Measurements from ENCODE around the gene CBR1. TPM values are rescaled to one million over a fixed set of nuclear protein-coding genes. Genes with fewer than 3 reads are reported as not detected.
A peak's percentile ranks its signal among the peaks of the same experiment; 100 is the strongest.

CBR1 gene
- total RNA-seq, 1 experiment from 2014 or later = 297 TPM

DNA sequence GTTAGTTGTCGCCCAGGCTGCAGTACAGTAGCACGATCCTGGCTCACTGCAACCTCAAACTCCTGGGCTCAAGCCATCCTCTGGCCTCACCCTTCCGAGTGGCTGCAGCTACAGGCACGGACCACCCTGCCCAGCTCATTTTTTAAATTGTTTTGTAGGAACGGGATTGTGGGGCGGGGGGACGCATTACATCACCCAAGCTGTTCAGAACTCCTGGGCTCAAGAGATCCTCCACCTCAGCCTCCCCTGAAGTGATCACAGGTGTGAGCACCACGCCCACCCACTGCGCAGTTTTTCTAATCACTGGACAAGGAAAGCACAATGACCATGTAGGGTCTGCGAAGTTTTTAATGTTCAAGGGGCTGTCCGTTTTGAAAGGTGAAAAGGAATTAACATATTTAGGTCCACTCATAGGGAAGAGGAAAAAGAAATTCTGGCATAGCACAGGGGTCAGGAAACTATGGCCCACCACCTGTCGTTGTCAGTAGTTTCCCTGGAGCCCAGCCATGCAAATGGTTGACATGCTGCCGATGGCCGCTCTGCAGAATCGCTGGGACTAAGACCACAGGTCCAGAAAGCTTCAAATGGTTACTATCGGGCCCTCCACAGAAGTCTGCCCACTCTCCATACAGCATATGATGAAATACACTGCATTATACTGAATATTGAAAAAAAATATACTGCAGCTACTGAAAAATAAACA is 35.5 kb upstream of the CBR1 start:
- Histone ChIP-seq H3K4me2 (ENCODE audit: low read length) (no peak overlapping the region), H2AFZ (ENCODE audit: low read length) (no peak overlapping the region), H3K79me2 (ENCODE audit: low read length) (no peaks in the 10 kb centered on the region), H4K20me1 (ENCODE audit: low read length) (no peaks in the 10 kb centered on the region), H3K36me3 (ENCODE audit: low read depth, low read length) (peaks cover 22% of the 10 kb centered on the region), H3K9me3 (ENCODE audit: low read length) (no peaks in the 10 kb centered on the region), H3K9ac (ENCODE audit: low read length) (no peak overlapping the region), H3K27me3 (ENCODE audit: low read length) (no peaks in the 10 kb centered on the region), H3F3A (ENCODE audit: low read length, unreplicated experiment) (no peaks in the 10 kb centered on the region), H3K4me3 (ENCODE audit: low read length) (no peak overlapping the region), H3K4me1 (ENCODE audit: insufficient read depth, low read length) (no peaks in the 10 kb centered on the region), H3K27ac (ENCODE audit: low read length) (no peak overlapping the region), H3K9me2 (replicated peaks; ENCODE audit: low read length) (no peaks in the 10 kb centered on the region)
- no peak for TF ChIP-seq EZH2 (IDR thresholded peaks at IDR 0.05; ENCODE audit: low read length, unreplicated experiment)
- DNase-seq (no peak), ATAC-seq (no peak)
- no TSS peak for BruUV-seq (replicated peaks)
- CTCF ChIA-PET = interaction anchor here (0.7 kb wide), 1 partner anchor 78 kb away, joined by 6 read pairs; no protein-coding TSS in a partner anchor
- intact Hi-C loops (cut with micrococcal nuclease) = no loop called here
- POLR2A ChIA-PET (ENCODE audit: unreplicated experiment) = no interaction called here

DNA sequence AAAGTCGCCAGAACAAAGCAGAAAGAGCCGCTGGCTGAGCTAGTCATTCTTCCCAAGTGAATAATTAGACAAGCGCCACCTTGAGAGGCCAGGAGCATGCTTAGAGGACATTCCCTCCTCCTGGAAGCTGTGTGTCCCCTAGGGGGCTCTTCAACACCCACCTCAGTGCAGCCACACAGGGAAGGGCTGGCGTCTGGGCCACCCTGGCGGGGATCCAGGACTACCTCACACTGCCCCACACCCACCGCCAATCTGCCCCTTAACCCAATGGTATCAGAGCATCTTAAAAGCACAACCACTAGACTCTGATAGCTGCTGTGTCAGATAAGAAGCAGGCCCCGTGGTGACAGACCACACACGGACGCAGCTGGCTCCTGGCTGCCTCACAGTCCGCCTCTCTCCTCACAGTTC is 34.4 kb upstream of the CBR1 start:
- Histone ChIP-seq H3K79me2 (ENCODE audit: low read length) (no peaks in the 10 kb centered on the region), H3K9ac (ENCODE audit: low read length) (no peak overlapping the region), H3K9me2 (replicated peaks; ENCODE audit: low read length) (no peaks in the 10 kb centered on the region), H3K36me3 (ENCODE audit: low read depth, low read length) (peaks cover 22% of the 10 kb centered on the region), H2AFZ (ENCODE audit: low read length) (no peak overlapping the region), H3F3A (ENCODE audit: low read length, unreplicated experiment) (no peaks in the 10 kb centered on the region), H3K4me3 (ENCODE audit: low read length) (no peak overlapping the region), H3K27me3 (ENCODE audit: low read length) (no peaks in the 10 kb centered on the region), H4K20me1 (ENCODE audit: low read length) (no peaks in the 10 kb centered on the region), H3K9me3 (ENCODE audit: low read length) (no peaks in the 10 kb centered on the region), H3K4me1 (ENCODE audit: insufficient read depth, low read length) (no peaks in the 10 kb centered on the region), H3K4me2 (ENCODE audit: low read length) (no peak overlapping the region), H3K27ac (ENCODE audit: low read length) (no peak overlapping the region)
- no TSS peak for BruUV-seq (replicated peaks)
- no peak for TF ChIP-seq EZH2phosphoT487 (IDR thresholded peaks at IDR 0.05; ENCODE audit: borderline replicate concordance, low read length)
- TF ChIP-seq, protein P1, sequence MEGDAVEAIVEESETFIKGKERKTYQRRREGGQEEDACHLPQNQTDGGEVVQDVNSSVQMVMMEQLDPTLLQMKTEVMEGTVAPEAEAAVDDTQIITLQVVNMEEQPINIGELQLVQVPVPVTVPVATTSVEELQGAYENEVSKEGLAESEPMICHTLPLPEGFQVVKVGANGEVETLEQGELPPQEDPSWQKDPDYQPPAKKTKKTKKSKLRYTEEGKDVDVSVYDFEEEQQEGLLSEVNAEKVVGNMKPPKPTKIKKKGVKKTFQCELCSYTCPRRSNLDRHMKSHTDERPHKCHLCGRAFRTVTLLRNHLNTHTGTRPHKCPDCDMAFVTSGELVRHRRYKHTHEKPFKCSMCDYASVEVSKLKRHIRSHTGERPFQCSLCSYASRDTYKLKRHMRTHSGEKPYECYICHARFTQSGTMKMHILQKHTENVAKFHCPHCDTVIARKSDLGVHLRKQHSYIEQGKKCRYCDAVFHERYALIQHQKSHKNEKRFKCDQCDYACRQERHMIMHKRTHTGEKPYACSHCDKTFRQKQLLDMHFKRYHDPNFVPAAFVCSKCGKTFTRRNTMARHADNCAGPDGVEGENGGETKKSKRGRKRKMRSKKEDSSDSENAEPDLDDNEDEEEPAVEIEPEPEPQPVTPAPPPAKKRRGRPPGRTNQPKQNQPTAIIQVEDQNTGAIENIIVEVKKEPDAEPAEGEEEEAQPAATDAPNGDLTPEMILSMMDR (conservative IDR thresholded peaks at IDR 0.05; ENCODE audit: low read depth, low read length) = 0 out of 2 replicates have a peak, but pooled peaks have one; percentile 18
- ATAC-seq (no peak), DNase-seq (no peak)
- POLR2A ChIA-PET (ENCODE audit: unreplicated experiment) = interaction anchor here (0.6 kb wide), 1 partner anchor 46 kb away, joined by 5 read pairs; no protein-coding TSS in a partner anchor
- CTCF ChIA-PET = no interaction called here
- intact Hi-C loops (cut with micrococcal nuclease) = no loop called here

DNA sequence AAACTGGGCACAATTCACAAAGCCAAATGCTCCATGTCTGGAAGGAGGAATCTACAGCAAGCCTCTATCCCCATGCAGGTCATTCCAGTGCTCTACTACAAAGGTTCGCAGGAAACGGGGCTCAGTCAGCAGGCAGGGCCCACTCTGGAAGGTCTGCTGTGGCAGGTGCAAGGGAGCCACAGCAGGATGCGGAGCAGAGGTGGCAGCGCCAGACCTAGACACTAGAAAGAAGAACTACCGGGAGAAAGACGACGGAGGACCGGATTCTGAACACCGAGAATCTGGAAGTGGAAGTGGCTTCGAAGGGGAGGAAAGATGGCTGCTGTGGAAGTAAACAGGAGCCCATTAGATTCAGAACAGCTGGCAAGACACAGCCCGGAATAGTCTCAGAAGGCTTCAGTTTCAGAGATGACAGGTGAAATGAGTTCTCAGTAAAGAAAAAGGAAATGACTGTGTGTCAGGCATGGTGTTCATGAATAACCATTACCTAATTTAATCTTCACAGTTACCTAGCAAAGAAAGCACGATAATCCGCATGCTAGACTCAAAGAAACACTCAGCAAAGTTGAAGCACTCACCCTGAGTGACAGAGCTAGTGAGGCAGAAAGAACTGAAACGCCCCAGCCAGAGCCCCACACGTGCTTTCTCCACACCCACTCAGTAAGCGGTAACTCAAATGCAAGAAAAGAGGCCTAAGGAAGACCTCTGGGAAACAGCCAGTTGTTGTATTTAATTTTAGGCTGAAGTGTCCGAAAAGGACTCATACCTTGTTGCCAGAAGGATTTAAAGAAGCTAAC is 30.9 kb upstream of the CBR1 start:
- ChIA-PET POLR2A (ENCODE audit: unreplicated experiment) (no interaction called here), CTCF (no interaction called here)
- TF ChIP-seq, protein P1 (conservative IDR thresholded peaks at IDR 0.05; ENCODE audit: low read depth, low read length) = no peak
- TF ChIP-seq EZH2 (IDR thresholded peaks at IDR 0.05; ENCODE audit: low read length, unreplicated experiment) (no peak), EZH2phosphoT487 (IDR thresholded peaks at IDR 0.05; ENCODE audit: borderline replicate concordance, low read length) (no peak)
- peaks cover 43% of the 10 kb centered on the region for H3K36me3 ChIP-seq (ENCODE audit: low read depth, low read length)
- BruUV-seq (replicated peaks) = no TSS peak
- H3F3A ChIP-seq (ENCODE audit: low read length, unreplicated experiment) = no peaks in the 10 kb centered on the region
- no peaks in the 10 kb centered on the region for H3K79me2 ChIP-seq (ENCODE audit: low read length)
- H3K27ac ChIP-seq (ENCODE audit: low read length) = no peak overlapping the region
- H3K4me3 ChIP-seq (ENCODE audit: low read length) = no peak overlapping the region
- no peak overlapping the region for H3K9ac ChIP-seq (ENCODE audit: low read length)
- no peaks in the 10 kb centered on the region for H3K4me1 ChIP-seq (ENCODE audit: insufficient read depth, low read length)
- no peaks in the 10 kb centered on the region for H4K20me1 ChIP-seq (ENCODE audit: low read length)
- intact Hi-C loops (cut with micrococcal nuclease) = no loop called here
- no peak overlapping the region for H2AFZ ChIP-seq (ENCODE audit: low read length)
- H3K9me2 ChIP-seq (replicated peaks; ENCODE audit: low read length) = no peaks in the 10 kb centered on the region
- H3K27me3 ChIP-seq (ENCODE audit: low read length) = no peaks in the 10 kb centered on the region
- DNase-seq (no peak), ATAC-seq (no peak)
- H3K9me3 ChIP-seq (ENCODE audit: low read length) = no peaks in the 10 kb centered on the region
- H3K4me2 ChIP-seq (ENCODE audit: low read length) = no peak overlapping the region

Measured in PC-3 (cell line).